Body of pancreas (tissue), 4 donors: Measurements from ENCODE around the gene UHRF2. TPM values are rescaled to one million over a fixed set of nuclear protein-coding genes. Genes with fewer than 3 reads are reported as not detected.

Source experiments
- ATAC-seq: fragments of 150-250 bp; one replicate; pipeline ENCODE4 v1.9.1; 2016
- DNase-seq, 4 donors: peaks; one replicate each; pipeline ENCODE4 v3.0.0-alpha.2; 2019
- H3K27ac ChIP-seq, 4 donors: fragments of 200-600 bp; sonication (generic); 1 replicate in 3 of 4; 2 replicates in 1 of 4; pipeline versions ENCODE4 v1.5.1 to v1.6.1; 2016 to 2019; ENCODE audit warnings: mild to moderate bottlenecking in 1 of 4, mixed read lengths in 1 of 4, moderate library complexity in 1 of 4
- H3K27me3 ChIP-seq, 2 donors: fragments of 200-600 bp; sonication (generic); one replicate each; pipeline ENCODE4 v1.6.0; 2016; ENCODE audit warnings: mild to moderate bottlenecking in 1 of 2
- H3K36me3 ChIP-seq, 2 donors: fragments of 200-600 bp; sonication (generic); replicated peaks in 1 of 2; 2 replicates each; pipeline ENCODE4 v1.5.1; 2016; ENCODE audit warnings: low read depth in 2 of 2; ENCODE audit not compliant: insufficient read depth in 1 of 2
- H3K4me1 ChIP-seq: fragments of 200-600 bp; sonication (generic); one replicate; pipeline ENCODE4 v1.6.0; 2016
- H3K4me3 ChIP-seq, 2 donors: fragments of 200-600 bp; sonication (generic); 1 replicate in 1 of 2; 2 replicates in 1 of 2; pipeline ENCODE4 v1.5.1; 2016 to 2019
- H3K9me3 ChIP-seq, 3 donors: fragments of 200-600 bp; sonication (generic); 1 replicate in 2 of 3; 2 replicates in 1 of 3; pipeline ENCODE4 v1.5.1; 2016
- CTCF ChIP-seq, 7 experiments: fragments of 450-650 bp in 4 of 7; fragments of 200-600 bp in 3 of 7; sonication (generic) in 3 of 7; IDR thresholded peaks; one replicate each; pipeline ENCODE4 v1.5.1; 2016 to 2019; ENCODE audit warnings: antibody characterized with exemption in 7 of 7
- POLR2A ChIP-seq, 3 donors: fragments of 450-650 bp; IDR thresholded peaks; one replicate each; pipeline ENCODE4 v1.6.1; 2016; ENCODE audit warnings: antibody characterized with exemption in 3 of 3, mild to moderate bottlenecking in 2 of 3
- WGBS, 2 donors: methylation state at CpG; one replicate each; pipeline ENCODE4 v1.1.5; 2017; 5-methylcytosine and 5-hydroxymethylcytosine counted together
- intact Hi-C: fragments of 100-400 bp; cut with DNase I; formaldehyde crosslinking; loops from one replicate; pipeline ENCODE4 v1.15.1; 2023
- total RNA-seq, 2 donors: library from RNA; depleted of rRNA; stranded (reverse); fragments of >200 nt; gene quantifications; one replicate each; pipeline ENCODE4 v1.1.0, GENCODE V29; 2016

UHRF2 gene
- total RNA-seq, 2 donors from 2014 or later, result 52.1 to 69.8 TPM

GRCh38 chr9:6545017-6545691, 132.2 kb downstream of the UHRF2 start:
- 85 to 91% methylated on average over 8 of the region's 8 CpGs for WGBS, 2 donors
- no peak for DNase-seq
- TF ChIP-seq CTCF (IDR thresholded peaks at IDR 0.05) (no peak), POLR2A (IDR thresholded peaks at IDR 0.05) (no peak)
- no peaks in the 10 kb centered on the region for H3K4me1 ChIP-seq
- no peak for ATAC-seq
- intact Hi-C loops, result no loop called here
- no peak overlapping the region for H3K27ac ChIP-seq
- no peaks in the 10 kb centered on the region for H3K9me3 ChIP-seq
- H3K27me3 ChIP-seq, result no peaks in the 10 kb centered on the region
- no peaks in the 10 kb centered on the region for H3K36me3 ChIP-seq
- H3K4me3 ChIP-seq, result no peak overlapping the region

GRCh38 chr9:6549106-6549800, 136.3 kb downstream of the UHRF2 start:
- Histone ChIP-seq H3K27me3 (no peaks in the 10 kb centered on the region), H3K36me3 (no peaks in the 10 kb centered on the region), H3K27ac (no peak overlapping the region), H3K4me1 (no peaks in the 10 kb centered on the region), H3K4me3 (no peak overlapping the region), H3K9me3 (no peaks in the 10 kb centered on the region)
- TF ChIP-seq POLR2A (IDR thresholded peaks at IDR 0.05) (no peak), CTCF (IDR thresholded peaks at IDR 0.05) (no peak)
- intact Hi-C loops, result no loop called here
- WGBS, 2 donors, result 71 to 74% methylated on average over 8 of the region's 8 CpGs
- DNase-seq (no peak), ATAC-seq (no peak)

GRCh38 chr9:6551136-6551535, 138.1 kb downstream of the UHRF2 start:
- 53 to 67% methylated on average over 2 of the region's 2 CpGs for WGBS, 2 donors

GRCh38 chr9:6552033-6552432, 139.0 kb downstream of the UHRF2 start:
- intact Hi-C loops, result no loop called here
- Histone ChIP-seq H3K9me3 (no peaks in the 10 kb centered on the region), H3K27me3 (no peaks in the 10 kb centered on the region), H3K4me1 (no peaks in the 10 kb centered on the region), H3K4me3 (no peak overlapping the region), H3K36me3 (no peaks in the 10 kb centered on the region), H3K27ac (no peak overlapping the region)
- 86 to 91% methylated on average over 3 of the region's 3 CpGs for WGBS, 2 donors
- DNase-seq (no peak), ATAC-seq (no peak)
- TF ChIP-seq POLR2A (IDR thresholded peaks at IDR 0.05), result no peak
- no peak for TF ChIP-seq CTCF (IDR thresholded peaks at IDR 0.05)

More at GRCh38 chr9:6551136-6551535, 138.1 kb downstream of the UHRF2 start:
- Histone ChIP-seq H3K27me3 (no peaks in the 10 kb centered on the region), H3K4me1 (no peaks in the 10 kb centered on the region), H3K4me3 (no peak overlapping the region), H3K36me3 (no peaks in the 10 kb centered on the region), H3K27ac (no peak overlapping the region), H3K9me3 (no peaks in the 10 kb centered on the region)
- DNase-seq, result no peak
- intact Hi-C loops, result no loop called here
- TF ChIP-seq POLR2A (IDR thresholded peaks at IDR 0.05), result no peak
- TF ChIP-seq CTCF (IDR thresholded peaks at IDR 0.05), result no peak
- ATAC-seq, result no peak
